ENCODE data around the gene TSPAN18. TPM values are rescaled to one million over a fixed set of nuclear protein-coding genes. Genes with fewer than 3 reads are reported as not detected.

Gene TSPAN18
- total RNA-seq, 2 experiments from 2014 or later, result 0.85 to 0.92 TPM

- TF ChIP-seq CTCF (IDR thresholded peaks at IDR 0.05), result no peak
- H3K4me1 Mint-ChIP-seq (ENCODE audit: low read depth), result no peaks in the 10 kb centered on the region
- H3K4me3 Mint-ChIP-seq, result no peak overlapping the region
- H3K9me3 Mint-ChIP-seq, result no peaks in the 10 kb centered on the region
- no peak for DNase-seq
- intact Hi-C loops (cut with micrococcal nuclease), result no loop called here
- ChIA-PET CTCF (interaction anchor here (0.8 to 1.6 kb wide), 3 partner anchors 10 to 32 kb away, joined by 3 to 4 read pairs (median 3); no protein-coding TSS in a partner anchor), POLR2A (no interaction called here)
- ATAC-seq, result no peak
- no peaks in the 10 kb centered on the region for H3K27me3 Mint-ChIP-seq
- no peaks in the 10 kb centered on the region for H3K36me3 Mint-ChIP-seq (ENCODE audit: low read depth)
- no peak overlapping the region for H3K27ac Mint-ChIP-seq
Measured at GRCh38 chr11:44904261-44905020, 177.7 kb downstream of the TSPAN18 start.

- TF ChIP-seq CTCF (IDR thresholded peaks at IDR 0.05), result no peak
- H3K27ac Mint-ChIP-seq, result no peak overlapping the region
- intact Hi-C loops (cut with micrococcal nuclease), result no loop called here
- no peaks in the 10 kb centered on the region for H3K9me3 Mint-ChIP-seq
- no peaks in the 10 kb centered on the region for H3K27me3 Mint-ChIP-seq
- no peak overlapping the region for H3K4me3 Mint-ChIP-seq
- H3K36me3 Mint-ChIP-seq (ENCODE audit: low read depth), result no peaks in the 10 kb centered on the region
- no peak for ATAC-seq
- no peaks in the 10 kb centered on the region for H3K4me1 Mint-ChIP-seq (ENCODE audit: low read depth)
- ChIA-PET POLR2A (no interaction called here), CTCF (interaction anchor here (0.8 to 1.6 kb wide), 3 partner anchors 11 to 31 kb away, joined by 3 to 5 read pairs (median 4); no protein-coding TSS in a partner anchor)
- no peak for DNase-seq
Measured at GRCh38 chr11:44905131-44905866, 178.5 kb downstream of the TSPAN18 start.

GRCh38 chr11:44906649-44907048, 179.9 kb downstream of the TSPAN18 start:
- Mint-ChIP-seq H3K9me3 (no peaks in the 10 kb centered on the region), H3K4me1 (ENCODE audit: low read depth) (peaks cover 4% of the 10 kb centered on the region), H3K36me3 (ENCODE audit: low read depth) (no peaks in the 10 kb centered on the region), H3K4me3 (no peak overlapping the region), H3K27ac (no peak overlapping the region), H3K27me3 (no peaks in the 10 kb centered on the region)
- POLR2A ChIA-PET, result interaction anchor here (0.6 kb wide), 1 partner anchor 222 kb away, joined by 3 read pairs; no protein-coding TSS in a partner anchor
- no peak for ATAC-seq
- CTCF ChIA-PET, result interaction anchor here (0.7 to 1.2 kb wide), 3 partner anchors 12 to 21 kb away, joined by 3 to 5 read pairs (median 5); no protein-coding TSS in a partner anchor
- intact Hi-C loops (cut with micrococcal nuclease), result no loop called here
- TF ChIP-seq CTCF (IDR thresholded peaks at IDR 0.05), result no peak
- no peak for DNase-seq

GRCh38 chr11:44909557-44909956, 182.8 kb downstream of the TSPAN18 start:
- intact Hi-C loops (cut with micrococcal nuclease), result no loop called here
- H3K4me1 Mint-ChIP-seq (ENCODE audit: low read depth), result peaks cover 4% of the 10 kb centered on the region
- ATAC-seq, result no peak
- POLR2A ChIA-PET, result no interaction called here
- CTCF ChIA-PET, result no interaction called here
- H3K27me3 Mint-ChIP-seq, result no peaks in the 10 kb centered on the region
- no peak for TF ChIP-seq CTCF (IDR thresholded peaks at IDR 0.05)
- no peaks in the 10 kb centered on the region for H3K36me3 Mint-ChIP-seq (ENCODE audit: low read depth)
- no peak overlapping the region for H3K27ac Mint-ChIP-seq
- no peak overlapping the region for H3K4me3 Mint-ChIP-seq
- no peak for DNase-seq
- no peaks in the 10 kb centered on the region for H3K9me3 Mint-ChIP-seq

All from activated CD8-positive, alpha-beta T cell treated with anti-CD3 and anti-CD28 coated beads for 36 hours (primary cell).